HG03135 (cell line): Measurements from ENCODE around the gene COL11A2.
"Not testable (repeated sequence)": the region's sequence is repeated elsewhere in the genome, so short reads cannot be mapped to it uniquely, and the experiment has no call there.

Experiments
- ATAC-seq: cut with Tn5 transposase; IDR thresholded peaks from one replicate; pipeline ENCODE4 v1.9.1; 2021; ENCODE audit warnings: mild to moderate bottlenecking, moderate library complexity; ENCODE audit not compliant: unreplicated experiment

Gene COL11A2

DNA sequence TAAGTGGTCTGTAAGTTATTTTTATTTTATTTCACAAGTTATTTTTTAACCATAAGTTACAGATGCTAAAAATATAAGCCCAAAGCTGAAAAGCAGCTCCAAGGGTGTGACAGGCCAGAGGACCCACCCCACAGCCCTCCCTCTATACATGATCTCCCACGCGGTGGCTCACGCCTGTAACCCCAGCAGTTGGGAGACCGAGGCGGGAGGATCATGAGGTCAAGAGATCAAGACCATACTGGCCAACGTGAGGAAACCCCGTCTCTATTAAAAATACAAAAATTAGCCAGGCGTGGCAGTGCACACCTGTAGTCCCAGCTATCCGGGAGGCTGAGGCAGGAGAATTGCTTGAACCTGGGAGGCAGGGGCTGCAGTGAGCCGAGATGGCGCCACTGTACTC lies 32.2 kb downstream of the COL11A2 start:
- no peak for ATAC-seq

DNA sequence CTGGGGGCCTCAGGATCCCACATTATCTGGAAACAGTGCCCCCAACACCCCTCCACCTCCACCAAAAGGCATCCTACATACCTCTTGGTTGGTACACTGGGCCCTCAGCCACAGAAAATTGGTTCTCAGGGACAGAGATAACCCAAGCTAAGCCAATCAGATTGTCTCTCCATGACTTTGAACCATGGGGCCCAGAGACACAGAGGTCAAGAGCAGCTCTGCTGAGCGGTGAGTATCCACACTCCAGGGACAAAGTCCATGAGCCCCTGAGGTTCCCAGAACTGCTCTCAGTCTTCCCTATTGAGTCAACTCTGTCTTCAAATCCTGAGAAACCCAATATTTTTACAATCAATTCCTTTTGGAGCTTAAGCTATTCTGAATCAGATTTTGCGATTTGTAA lies 35.3 kb downstream of the COL11A2 start:
- ATAC-seq: no peak

DNA sequence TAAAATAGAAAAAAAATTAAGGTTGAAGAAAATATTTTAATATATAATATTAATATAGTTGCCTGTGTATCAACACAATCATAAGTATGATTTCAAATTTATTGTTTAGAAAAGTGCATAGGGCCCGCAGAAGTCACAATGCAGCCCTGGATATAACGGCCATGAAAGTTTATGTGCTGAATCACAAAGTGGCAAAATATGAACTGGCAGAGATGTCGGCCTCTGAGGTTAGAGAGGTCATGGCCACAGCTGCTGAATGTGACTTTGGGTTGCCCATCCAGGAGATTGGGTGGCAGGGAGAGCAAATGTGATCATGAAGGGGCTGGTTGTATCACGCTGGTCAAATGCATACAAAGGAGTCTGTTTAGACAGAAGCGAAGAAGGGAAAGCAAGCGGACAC lies 35.7 kb downstream of the COL11A2 start:
- no peak for ATAC-seq

DNA sequence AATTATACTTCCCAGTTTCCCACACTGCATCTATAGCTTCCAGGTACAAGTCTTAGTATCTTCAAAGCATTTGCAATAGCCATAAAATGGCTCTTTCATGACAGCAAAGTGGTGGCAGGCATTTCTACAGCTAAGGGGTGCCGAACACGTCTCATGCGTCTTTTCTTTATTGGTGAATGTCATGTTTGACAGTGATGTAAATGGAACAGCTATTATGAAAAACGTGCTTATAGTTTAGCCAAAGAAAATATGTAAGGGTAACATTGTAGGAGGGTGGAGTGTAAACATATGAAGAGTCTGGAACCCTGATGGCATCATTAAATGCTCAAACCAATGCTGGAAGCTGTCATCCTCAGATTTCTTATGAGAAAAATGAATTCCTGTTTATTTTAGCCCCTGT lies 37.9 kb downstream of the COL11A2 start:
- no peak for ATAC-seq

DNA sequence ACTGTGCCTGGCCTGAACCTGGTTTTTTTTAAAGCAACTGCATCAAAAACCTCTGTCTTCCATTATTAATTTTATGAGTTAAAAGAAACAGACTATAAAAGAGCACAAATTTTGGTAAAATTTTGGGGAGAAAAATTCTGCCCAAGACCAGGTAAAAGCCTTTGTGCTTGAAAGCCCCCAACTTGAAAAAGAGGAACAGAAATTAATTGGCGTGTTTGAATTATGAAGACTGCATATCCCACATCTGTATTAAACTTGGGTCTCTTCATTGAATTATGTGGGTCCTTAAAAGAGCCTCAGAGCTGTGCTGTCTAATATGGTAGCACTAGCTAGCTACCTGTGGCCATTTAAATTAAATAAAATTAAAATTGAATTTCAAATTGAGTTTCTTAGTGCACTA lies 41.2 kb downstream of the COL11A2 start:
- no peak for ATAC-seq

DNA sequence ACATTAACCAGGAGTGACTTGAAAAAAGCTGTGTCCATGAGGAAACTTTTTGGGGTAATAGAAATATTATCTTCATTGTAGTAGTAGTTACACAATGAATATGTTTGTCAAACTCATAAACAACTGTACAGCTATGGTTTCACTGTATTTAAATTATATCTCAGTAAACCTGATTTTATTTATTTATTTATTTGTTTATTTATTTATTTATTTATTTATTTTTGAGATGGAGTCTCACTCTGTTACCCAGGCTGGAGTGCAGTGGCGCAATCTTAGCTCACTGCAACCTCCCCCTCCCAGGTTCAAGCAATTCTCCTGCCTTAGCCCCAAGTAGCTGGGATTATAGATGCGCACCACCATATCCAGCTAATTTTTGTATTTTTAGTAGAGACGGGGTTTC lies 41.7 kb downstream of the COL11A2 start:
- not testable (repeated sequence) for ATAC-seq

DNA sequence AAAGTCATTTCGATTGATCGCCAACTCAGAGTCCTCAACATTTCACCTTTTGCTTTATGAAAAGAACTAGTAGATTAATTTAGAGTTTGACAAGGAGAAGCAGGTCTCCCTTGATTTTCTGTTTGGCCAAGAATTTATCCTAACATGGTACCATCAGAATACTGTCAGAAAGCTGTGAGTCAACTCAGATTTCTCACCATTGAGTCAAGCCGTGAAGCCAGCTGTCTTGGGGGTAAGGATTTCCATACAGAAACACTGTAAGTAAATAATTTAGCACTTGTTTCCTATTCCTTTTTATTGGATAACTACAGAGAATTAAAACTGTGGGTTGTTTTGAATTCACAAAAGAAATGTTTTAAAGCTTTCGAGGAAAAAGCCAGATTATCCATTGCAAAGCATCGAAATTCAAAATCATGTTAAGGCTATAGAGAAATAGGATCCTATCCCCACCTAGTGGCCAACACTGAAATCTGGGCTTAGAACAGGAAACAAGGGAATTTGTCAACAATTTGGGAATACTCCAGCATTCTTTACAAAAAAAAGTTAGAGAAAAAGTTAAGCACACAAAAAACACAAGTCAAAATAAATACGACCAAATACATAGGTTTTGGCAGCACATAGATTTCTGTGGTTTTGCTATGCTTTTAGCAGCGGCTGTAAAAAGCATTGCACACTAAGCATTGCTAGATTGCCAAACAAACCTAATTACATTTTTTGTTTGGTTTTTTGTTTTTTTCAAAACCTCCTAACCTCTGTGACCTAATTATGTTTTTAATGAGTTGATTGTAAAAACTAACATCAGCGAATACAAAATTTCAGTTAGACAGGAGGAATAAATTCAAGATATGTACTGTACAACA lies 44.2 kb downstream of the COL11A2 start:
- no peak for ATAC-seq

DNA sequence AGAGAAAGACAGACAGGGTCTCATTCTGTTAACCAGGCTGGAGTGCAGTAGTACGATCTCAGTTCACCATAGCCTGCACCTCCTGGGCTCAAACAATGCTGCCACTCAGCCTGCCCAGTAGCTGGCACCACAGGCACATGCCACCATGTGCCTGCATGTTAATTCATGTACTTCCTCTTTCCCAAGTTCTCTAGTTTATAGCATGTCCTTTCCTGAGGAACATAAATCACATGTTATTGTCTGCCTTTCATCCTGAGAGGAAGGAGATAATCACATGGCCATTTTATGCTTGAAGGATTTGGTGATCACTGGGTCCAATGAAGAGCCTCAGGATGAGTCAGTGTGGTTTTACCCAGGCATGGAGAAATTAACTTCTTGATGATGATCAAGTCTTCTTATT lies 47.9 kb downstream of the COL11A2 start:
- no peak for ATAC-seq

DNA sequence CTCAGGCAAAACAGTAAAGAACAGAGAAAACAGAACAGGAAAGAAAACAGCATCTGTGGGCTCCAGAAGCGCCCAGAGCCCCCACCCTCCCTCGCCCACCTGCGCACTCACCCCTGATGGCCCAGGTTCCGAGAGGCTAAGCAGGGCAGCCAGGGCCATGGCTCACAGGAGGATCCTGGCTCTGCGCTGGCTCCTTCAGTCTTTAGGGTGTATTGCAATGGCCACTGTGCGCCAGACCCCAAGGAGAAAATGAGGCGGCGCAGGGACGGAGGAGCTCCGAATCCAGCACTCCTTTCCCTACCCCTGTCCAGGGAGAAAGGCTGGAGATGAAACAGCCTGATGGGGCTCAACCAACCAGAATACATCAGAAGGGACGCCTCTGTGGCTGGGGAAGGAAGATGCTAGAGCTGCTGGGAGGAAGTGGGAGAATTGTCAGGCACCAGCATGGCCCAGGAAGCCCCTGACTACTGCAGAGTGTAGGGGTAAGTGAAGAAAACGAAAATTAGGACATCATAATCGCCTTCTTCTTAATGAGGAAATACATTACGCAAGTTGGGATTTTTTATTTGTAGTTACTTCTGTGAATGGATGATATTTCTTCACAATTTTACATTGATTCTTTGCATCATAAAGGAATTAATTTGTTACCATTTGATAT lies 49.0 kb downstream of the COL11A2 start:
- no peak for ATAC-seq

DNA sequence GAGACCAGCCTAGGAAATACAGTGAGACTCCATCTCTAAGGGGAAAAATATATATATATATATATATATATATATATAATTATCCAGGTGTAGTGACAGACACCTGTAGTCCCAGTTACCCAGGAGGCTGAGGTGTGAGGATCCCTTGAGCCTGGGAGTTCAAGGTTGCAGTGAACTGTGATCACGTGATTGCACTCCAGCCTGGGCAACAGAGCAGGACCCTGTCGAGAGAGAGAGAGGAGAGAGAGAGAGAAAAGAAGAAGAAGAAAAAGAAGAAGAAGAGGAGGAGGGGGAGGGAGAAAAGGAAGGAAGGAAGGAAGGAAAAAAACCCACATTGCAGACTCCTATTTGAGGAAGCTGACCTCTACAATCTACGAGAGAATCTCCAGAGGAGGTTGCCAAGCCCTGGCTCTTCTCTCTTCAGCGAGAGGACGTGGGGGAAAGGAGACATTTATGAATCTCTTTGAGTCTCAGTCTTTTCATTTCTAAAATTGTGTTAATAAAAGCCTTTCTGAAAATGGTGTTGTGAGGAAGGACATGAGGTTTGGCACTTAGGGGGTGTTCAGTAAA lies 49.7 kb downstream of the COL11A2 start:
- no peak for ATAC-seq

DNA sequence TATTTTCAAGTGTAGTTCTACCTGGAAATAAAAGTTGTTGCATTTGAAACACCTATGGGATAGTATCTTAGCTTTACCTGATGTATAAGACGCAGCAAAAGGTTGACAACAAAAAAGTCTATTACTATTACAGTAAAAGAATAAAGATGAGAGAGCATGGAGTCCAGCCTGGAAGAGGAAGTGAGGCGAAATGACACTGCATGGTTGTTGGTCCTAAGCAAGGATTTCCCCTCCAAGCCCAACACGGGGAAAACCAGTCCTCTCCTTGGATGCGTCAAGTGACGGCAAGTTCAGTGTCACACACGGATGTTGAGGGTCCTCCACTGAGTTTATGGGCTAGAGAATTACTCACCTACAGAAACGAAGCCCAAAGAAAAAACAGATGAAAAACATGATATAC lies 51.7 kb downstream of the COL11A2 start:
- ATAC-seq: no peak

DNA sequence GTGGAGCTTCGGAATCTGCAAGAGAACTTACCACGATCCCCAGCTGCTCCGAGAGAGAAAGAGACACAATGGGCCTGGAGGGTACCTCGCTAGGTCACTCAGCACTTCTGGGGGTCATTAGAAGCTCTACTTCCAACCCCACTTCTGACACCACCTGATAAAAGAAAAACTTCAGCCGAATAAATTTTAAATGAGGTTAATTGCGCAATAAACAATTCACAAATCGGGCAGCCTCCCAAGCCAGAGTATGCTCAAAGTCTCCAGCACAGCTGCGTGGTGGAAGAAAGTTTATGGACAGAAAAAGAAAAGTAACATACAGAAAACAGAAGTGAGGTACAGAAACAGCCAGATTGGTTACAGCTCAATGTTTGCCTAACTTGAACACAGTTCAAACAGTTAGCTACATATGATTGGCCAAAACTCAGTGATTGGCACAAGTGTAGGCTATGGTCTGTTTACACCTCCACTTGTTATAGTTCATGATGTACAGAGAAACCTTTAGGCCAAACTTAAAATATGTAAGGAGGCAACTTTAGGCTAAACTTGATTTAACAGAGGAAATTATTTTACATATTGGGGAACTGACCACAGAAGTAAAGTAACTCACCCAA lies 52.6 kb downstream of the COL11A2 start:
- ATAC-seq: no peak

DNA sequence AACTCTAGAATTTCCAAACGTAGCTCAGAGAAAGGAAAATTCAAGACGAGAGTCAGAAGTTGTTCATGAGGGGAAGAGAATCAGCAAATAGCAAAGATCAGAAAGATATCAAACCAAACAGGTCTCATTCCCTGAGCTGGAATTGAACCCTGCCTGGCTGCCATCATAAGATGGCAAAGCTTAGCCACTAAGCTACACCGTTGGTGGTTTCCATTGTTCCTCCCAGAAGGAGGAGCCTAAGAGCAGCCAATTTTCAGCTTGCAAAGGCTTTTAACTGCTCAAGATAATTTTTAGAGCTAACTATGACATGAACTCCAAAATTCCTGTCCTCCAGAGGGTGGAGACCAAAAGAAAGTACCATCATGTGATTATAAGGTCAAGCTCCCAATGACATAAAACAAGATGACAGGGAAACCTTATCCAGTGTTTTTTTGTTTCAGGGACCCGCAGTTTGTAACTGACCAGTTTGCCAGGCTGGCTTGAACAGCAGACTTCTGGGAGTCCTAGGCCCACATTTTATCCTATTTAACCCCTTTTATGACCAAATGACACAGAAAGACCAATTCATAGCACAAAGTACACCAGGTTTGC lies 55.9 kb downstream of the COL11A2 start:
- no peak for ATAC-seq

DNA sequence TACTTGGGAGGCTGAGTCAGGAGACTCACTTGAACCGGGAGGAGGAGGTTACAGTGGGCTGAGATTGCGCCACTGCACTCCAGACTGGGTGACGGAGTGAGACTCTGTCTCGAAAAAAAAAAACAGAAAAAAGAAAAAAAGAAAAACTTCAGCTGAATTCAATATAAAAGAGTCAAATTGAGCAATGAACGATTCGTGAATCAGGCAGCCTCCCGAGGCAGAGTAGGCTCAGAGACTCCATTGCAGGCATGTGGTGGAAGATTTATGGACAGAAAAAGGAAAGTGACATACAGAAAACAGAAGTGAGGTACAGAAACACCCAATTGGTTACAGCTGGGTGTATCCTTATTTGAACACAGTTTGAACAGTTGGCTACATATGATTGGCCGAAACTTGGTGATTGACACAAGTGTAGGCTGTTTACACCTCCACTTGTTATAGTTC lies 60.2 kb downstream of the COL11A2 start:
- no peak for ATAC-seq

DNA sequence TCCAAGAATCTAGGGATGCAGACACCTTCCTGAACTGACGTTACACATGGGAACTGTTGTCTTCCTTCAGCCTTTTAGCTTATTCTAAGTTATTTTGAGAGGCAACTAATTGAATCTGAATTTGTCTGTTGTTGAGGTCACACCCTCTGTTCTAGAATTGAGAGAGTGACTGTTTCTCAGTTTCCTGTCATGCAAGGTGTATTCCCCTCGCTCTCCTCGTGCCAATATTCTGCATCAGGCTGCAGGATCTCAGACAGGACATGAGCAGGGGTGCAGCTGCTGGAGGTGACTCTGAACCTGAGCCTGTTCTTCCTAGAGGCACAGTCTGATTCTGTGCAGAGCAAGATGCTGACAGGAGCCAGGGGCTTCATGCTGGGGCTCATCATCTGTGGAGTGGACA lies 63.9 kb downstream of the COL11A2 start:
- no peak for ATAC-seq

DNA sequence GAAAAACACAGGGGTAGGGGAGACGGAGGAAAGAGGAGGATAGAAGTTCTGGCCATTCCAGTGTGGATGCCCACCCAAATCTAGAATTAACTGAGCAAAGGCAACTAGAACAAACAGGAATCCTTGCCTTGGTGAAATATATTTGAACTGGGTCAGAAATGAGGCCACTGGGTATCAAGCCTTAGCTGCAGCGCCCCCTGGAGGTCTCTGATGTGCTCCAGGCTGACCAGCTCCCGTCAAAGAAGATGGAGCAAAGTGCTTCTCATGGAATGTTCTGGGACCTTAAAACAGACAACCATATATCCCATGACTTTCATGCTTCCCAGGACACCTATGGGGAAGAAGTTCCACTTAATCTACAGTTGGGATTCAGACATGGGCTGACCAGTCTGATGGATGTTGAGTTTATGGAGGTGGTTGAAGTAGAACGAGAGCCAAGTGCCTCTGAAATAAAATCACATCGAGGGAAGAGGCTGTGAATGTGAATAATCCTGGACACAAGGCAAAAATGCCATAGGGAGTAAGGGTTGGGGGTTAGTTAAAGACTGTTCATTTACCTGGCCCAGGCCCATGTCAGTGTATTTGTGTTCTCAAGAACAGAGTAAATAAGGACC lies 66.1 kb downstream of the COL11A2 start:
- no peak for ATAC-seq

DNA sequence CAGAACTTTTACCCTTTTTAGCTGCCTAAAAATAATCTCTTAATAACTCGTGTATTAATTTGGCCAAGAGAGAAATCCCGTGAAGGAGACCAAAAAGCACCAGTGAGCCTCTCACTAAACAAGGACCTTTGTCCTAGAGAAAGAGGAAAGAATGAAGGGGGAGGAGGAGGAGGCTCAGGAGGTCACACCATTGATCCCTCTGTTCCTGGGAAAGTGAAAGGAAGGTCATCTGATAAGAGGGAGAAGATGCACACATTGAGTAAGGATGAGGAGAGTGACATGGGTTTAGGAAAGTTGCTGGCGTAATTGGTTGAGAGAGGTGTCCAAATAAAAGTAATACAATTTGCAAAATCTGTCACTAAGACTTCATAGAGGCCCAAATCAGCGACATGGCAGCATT lies 67.3 kb downstream of the COL11A2 start:
- ATAC-seq: no peak

DNA sequence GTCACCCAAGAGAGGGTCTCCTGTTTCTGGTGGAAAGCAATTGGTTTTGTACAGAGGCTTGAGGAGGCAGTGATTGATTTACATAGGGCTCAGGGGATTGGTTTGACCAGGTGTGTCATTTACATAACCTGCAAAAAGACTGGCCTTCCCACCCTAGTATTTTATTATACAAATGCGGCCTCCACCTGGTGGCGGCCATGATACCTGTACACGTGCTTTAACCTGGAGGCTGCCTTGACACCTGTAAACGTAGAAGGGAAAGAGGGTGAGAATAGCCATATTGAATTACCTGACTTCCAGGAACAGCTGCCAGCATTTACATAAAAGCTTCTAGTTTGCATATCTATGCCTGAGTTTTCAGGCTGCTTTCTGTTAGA lies 67.8 kb downstream of the COL11A2 start:
- no peak for ATAC-seq

DNA sequence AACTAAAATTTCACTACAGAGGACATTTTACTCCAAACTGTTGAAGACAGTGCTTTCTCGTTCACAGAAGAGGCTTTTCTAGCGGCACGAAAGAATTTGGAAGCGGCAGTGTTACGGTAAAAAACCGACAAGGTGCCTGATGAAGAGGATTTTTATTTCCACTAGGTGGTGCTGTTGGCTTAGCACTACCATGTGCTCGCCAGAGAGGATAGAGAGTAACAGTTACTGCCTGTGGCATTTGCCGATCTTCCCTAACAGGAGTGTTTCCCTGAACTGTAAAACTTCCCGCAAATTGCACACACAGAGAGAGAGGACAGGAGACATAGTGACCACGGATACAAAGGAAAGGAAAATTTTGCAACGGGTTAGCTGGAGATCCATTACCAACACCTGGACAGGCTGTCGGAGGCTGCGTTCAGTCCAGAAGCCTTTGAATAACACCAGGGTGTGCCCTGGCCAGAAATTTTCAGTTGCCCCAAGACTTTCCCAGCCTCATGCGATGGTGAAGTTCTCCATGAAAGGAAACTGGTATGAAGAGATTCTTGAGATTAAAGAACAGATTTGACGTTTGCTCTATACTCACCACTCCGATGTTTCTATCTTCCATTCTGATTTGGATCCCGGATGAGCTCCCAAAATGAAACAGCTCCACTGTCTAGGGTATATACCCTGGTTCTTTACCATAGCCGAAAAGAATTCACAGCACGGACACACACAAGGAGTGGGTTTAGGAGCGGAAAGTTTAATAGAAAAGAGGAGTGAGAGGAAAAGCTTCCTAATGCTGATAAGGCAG lies 68.3 kb downstream of the COL11A2 start:
- ATAC-seq: no peak

DNA sequence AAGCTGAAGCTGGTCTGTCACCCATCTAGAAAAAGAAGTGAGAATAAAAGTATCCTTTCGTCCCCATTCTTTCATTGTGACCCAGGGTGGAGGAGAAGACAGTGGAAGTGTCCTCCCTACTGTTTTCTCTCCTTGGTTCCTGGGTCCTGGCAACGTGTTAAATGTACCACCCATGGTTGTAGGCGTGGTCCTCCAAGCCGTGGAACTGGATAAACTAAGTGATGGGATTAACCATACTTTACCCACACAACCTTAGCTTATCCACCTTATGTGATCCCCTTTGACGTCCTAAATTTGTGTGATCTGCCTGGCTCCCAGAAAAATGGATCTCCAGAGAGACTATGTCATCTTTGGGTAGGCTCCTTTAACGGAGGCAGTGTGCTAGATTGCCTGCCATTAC lies 69.1 kb downstream of the COL11A2 start:
- no peak for ATAC-seq
